HCT116 (cell line): ENCODE measurements around the gene CIITA. TPM values are rescaled to one million over a fixed set of nuclear protein-coding genes. Genes with fewer than 3 reads are reported as not detected.

Experiments
- ATAC-seq: fragments of 200-7000 bp; cut with Tn5 transposase; 2 replicates; pipeline ENCODE4 v1.9.1; 2020; ENCODE audit warnings: mild to moderate bottlenecking, moderate library complexity
- BruUV-seq: library from RNA; stranded (reverse); fragments of 400-500 nt; replicated peaks from 2 replicates; lab custom pipeline; 2021; lab: Mats Ljungman, UMichigan
- CTCF ChIA-PET: fragments of 300-600 bp; sonication (Branson Sonifier 250); formaldehyde crosslinking; loops from one replicate; lab custom pipeline; 2021; ENCODE audit warnings: antibody characterized with exemption; lab: Charles Lee
- POLR2A ChIA-PET: fragments of 300-600, 350-600 bp; sonication (Branson Sonifier 250); formaldehyde crosslinking; loops from one replicate; lab custom pipeline; 2021; ENCODE audit warnings: antibody characterized with exemption; lab: Charles Lee
- RAD21 ChIA-PET, 2 experiments: fragments of 300-600 bp; sonication (Branson Sonifier 250); formaldehyde crosslinking; loops; one replicate each; lab custom pipeline; 2023; ENCODE audit warnings: low total read pairs in 2 of 2; ENCODE audit not compliant: uncharacterized antibody in 2 of 2, unreplicated experiment in 2 of 2, low non-redundant PET in 1 of 2; lab: Charles Lee
- DNase-seq: peaks from one replicate; pipeline ENCODE4 v3.0.0-alpha.2; 2010; ENCODE audit warnings: low read depth, low spot score
- H2AFZ ChIP-seq: fragments of 200-600 bp; shearing (Covaris generic), sonication (generic); 2 replicates; pipeline ENCODE4 v1.6.1; 2017; ENCODE audit warnings: low read depth, mixed run types, mixed read lengths, antibody characterized with exemption, low read length; ENCODE audit not compliant: poor library complexity, severe bottlenecking
- H3K27ac ChIP-seq: 2 replicates; pipeline ENCODE4 v1.5.1; 2012; ENCODE audit warnings: low read depth, low read length
- H3K27me3 ChIP-seq: fragments of 200-600 bp; sonication (generic); 2 replicates; pipeline ENCODE4 v1.6.1; 2016; ENCODE audit warnings: mixed run types, low read length, mixed read lengths; ENCODE audit not compliant: insufficient read depth
- H3K36me3 ChIP-seq, 2 experiments: fragments of 200-500 bp in 1 of 2; fragments of 200-600 bp in 1 of 2; sonication (Bioruptor generic) in 1 of 2; sonication (generic) in 1 of 2; 2 replicates each; pipeline versions ENCODE4 v1.5.1 to v1.6.1; 2014 to 2016; ENCODE audit warnings: low read length in 2 of 2, inconsistent platforms in 1 of 2, mixed read lengths in 1 of 2, mixed run types in 1 of 2; ENCODE audit not compliant: insufficient read depth in 2 of 2, control insufficient read depth in 1 of 2
- H3K4me1 ChIP-seq, 2 experiments: fragments of 200-600 bp in 1 of 2; sonication (generic) in 1 of 2; 2 replicates each; pipeline versions ENCODE4 v1.5.1 to v1.6.1; 2012 to 2017; ENCODE audit warnings: low read length in 2 of 2, inconsistent platforms in 1 of 2, mild to moderate bottlenecking in 1 of 2, mixed read lengths in 1 of 2, mixed run types in 1 of 2, moderate library complexity in 1 of 2; ENCODE audit not compliant: insufficient read depth in 2 of 2, control insufficient read depth in 1 of 2
- H3K4me2 ChIP-seq: fragments of 200-600 bp; sonication (generic); 2 replicates; pipeline ENCODE4 v1.6.1; 2017; ENCODE audit warnings: mixed run types, low read length, mixed read lengths
- H3K4me3 ChIP-seq, 2 experiments: fragments of 200-600 bp in 1 of 2; sonication (generic) in 1 of 2; replicated peaks in 1 of 2; 2 replicates each; pipeline ENCODE4 v1.5.1; 2011 to 2016; ENCODE audit warnings: low read length in 2 of 2, control low read depth in 1 of 2, low read depth in 1 of 2, mild to moderate bottlenecking in 1 of 2, mixed read lengths in 1 of 2, mixed run types in 1 of 2
- H3K79me2 ChIP-seq: fragments of 200-600 bp; sonication (generic); 2 replicates; pipeline ENCODE4 v1.6.1; 2017; ENCODE audit warnings: mild to moderate bottlenecking, mixed run types, low read length, moderate library complexity, mixed read lengths; ENCODE audit not compliant: insufficient read depth
- H3K9ac ChIP-seq: fragments of 200-600 bp; sonication (generic); 2 replicates; pipeline ENCODE4 v1.6.1; 2016; ENCODE audit warnings: low read length, mixed read lengths
- H3K9me2 ChIP-seq: fragments of 200-600 bp; sonication (generic), shearing (Covaris generic); 2 replicates; pipeline ENCODE4 v1.6.1; 2017; ENCODE audit warnings: mixed run types, mild to moderate bottlenecking, moderate library complexity; ENCODE audit not compliant: insufficient read depth
- H3K9me3 ChIP-seq, 2 experiments: fragments of 200-500 bp in 1 of 2; fragments of 200-600 bp in 1 of 2; sonication (Bioruptor generic) in 1 of 2; sonication (generic) in 1 of 2; 2 replicates each; pipeline ENCODE4 v1.6.1; 2014 to 2017; ENCODE audit warnings: low read length in 2 of 2, mixed read lengths in 2 of 2, inconsistent platforms in 1 of 2, low read depth in 1 of 2, mild to moderate bottlenecking in 1 of 2, mixed run types in 1 of 2, moderate library complexity in 1 of 2; ENCODE audit not compliant: control insufficient read depth in 1 of 2, insufficient read depth in 1 of 2
- H4K20me1 ChIP-seq: fragments of 200-600 bp; sonication (generic), shearing (Covaris generic); 2 replicates; pipeline ENCODE4 v1.6.1; 2017; ENCODE audit warnings: mixed run types, mild to moderate bottlenecking, moderate library complexity; ENCODE audit not compliant: insufficient read depth
- ATF3 ChIP-seq: IDR thresholded peaks from 2 replicates; pipeline ENCODE4 v1.6.1; 2012
- CBX3 ChIP-seq: IDR thresholded peaks from 2 replicates; pipeline ENCODE4 v1.6.1; 2012; ENCODE audit warnings: low read depth
- CEBPB ChIP-seq: IDR thresholded peaks from 2 replicates; pipeline ENCODE4 v1.6.1; 2012; ENCODE audit warnings: low read depth
- EGR1 ChIP-seq: IDR thresholded peaks from 2 replicates; pipeline ENCODE4 v1.6.1; 2012; ENCODE audit warnings: low read depth
- FOSL1 ChIP-seq: IDR thresholded peaks from 2 replicates; pipeline ENCODE4 v1.6.1; 2012; ENCODE audit warnings: low read depth
- POLR2AphosphoS5 ChIP-seq: IDR thresholded peaks from 2 replicates; pipeline ENCODE4 v1.6.1; 2011; ENCODE audit warnings: mild to moderate bottlenecking, low read depth, low read length, moderate library complexity
- RAD21 ChIP-seq: IDR thresholded peaks from 2 replicates; pipeline ENCODE4 v1.6.1; 2012; ENCODE audit warnings: low read depth, mild to moderate bottlenecking
- REST ChIP-seq: IDR thresholded peaks from 2 replicates; pipeline ENCODE4 v1.6.1; 2012; ENCODE audit warnings: low read depth
- SP1 ChIP-seq: IDR thresholded peaks from 2 replicates; pipeline ENCODE4 v1.6.1; 2012; ENCODE audit warnings: low read depth
- intact Hi-C: fragments of 100-400 bp; cut with micrococcal nuclease; formaldehyde crosslinking; loops from 2 replicates; pipeline ENCODE4 v1.10.0; 2022
- total RNA-seq: library from RNA; stranded (reverse); gene quantifications from one replicate; pipeline ENCODE4 v1.2.1, GENCODE V29; 2021; ENCODE audit not compliant: unreplicated experiment

The CIITA gene
- total RNA-seq, 1 experiment from 2014 or later: 0.25 TPM

GRCh38 chr16:10847176-10847575, 29.8 kb upstream of the CIITA start:
- no peaks in the 10 kb centered on the region for H4K20me1 ChIP-seq
- H3K4me3 ChIP-seq: no peak overlapping the region
- no peak overlapping the region for H2AFZ ChIP-seq
- H3K9me2 ChIP-seq: no peaks in the 10 kb centered on the region
- H3K4me2 ChIP-seq: no peak overlapping the region
- H3K9me3 ChIP-seq: no peaks in the 10 kb centered on the region
- no peaks in the 10 kb centered on the region for H3K36me3 ChIP-seq
- H3K79me2 ChIP-seq: no peaks in the 10 kb centered on the region
- no peaks in the 10 kb centered on the region for H3K4me1 ChIP-seq
- ATAC-seq (no peak), DNase-seq (no peak)
- BruUV-seq: no TSS peak
- peaks cover 3% of the 10 kb centered on the region for H3K27me3 ChIP-seq
- TF ChIP-seq SP1: no peak
- TF ChIP-seq CEBPB: no peak
- TF ChIP-seq REST: no peak
- no peak for TF ChIP-seq EGR1
- no peak for TF ChIP-seq FOSL1
- no peak for TF ChIP-seq RAD21
- TF ChIP-seq POLR2AphosphoS5: no peak
- no peak for TF ChIP-seq CBX3
- no peak for TF ChIP-seq ATF3
- ChIA-PET CTCF (no interaction called here), POLR2A (no interaction called here), RAD21 (no interaction called here)
- H3K9ac ChIP-seq: no peak overlapping the region
- intact Hi-C loops: no loop called here
- no peak overlapping the region for H3K27ac ChIP-seq
